ENCODE results near the gene U2AF1L4.
"Not testable (repeated sequence)": the region's sequence is repeated elsewhere in the genome, so short reads cannot be mapped to it uniquely, and the experiment has no call there.

U2AF1L4 gene

GRCh38 chr19:35780717-35781116, 35.5 kb upstream of the U2AF1L4 start:
- DNase-seq (ENCODE audit: low spot score) = no peak

GRCh38 chr19:35780058-35780457, 34.8 kb upstream of the U2AF1L4 start:
- DNase-seq (ENCODE audit: low spot score) = no peak

- no peak for DNase-seq (ENCODE audit: low spot score)
These were observed 33.8 kb upstream of the U2AF1L4 start for GRCh38 chr19:35779033-35779432.

GRCh38 chr19:35777961-35778360, 32.7 kb upstream of the U2AF1L4 start:
- no peak for DNase-seq (ENCODE audit: low spot score)

- no peak for DNase-seq (ENCODE audit: low spot score)
These were observed 32.0 kb upstream of the U2AF1L4 start for GRCh38 chr19:35777086-35777841.

GRCh38 chr19:35776102-35776788, 31.0 kb upstream of the U2AF1L4 start:
- no peak for DNase-seq (ENCODE audit: low spot score)

- peak; percentile 99 for DNase-seq (ENCODE audit: low spot score)
These were observed 30.3 kb upstream of the U2AF1L4 start, which contains the start of gene ARHGAP33 for GRCh38 chr19:35775298-35776101. Gene ARHGAP33, plus strand, starts transcription at chr19:35775564. Its CDS starts 95 bp downstream, at chr19:35775659.

- no peak for DNase-seq (ENCODE audit: low spot score)
These were observed 29.8 kb upstream of the U2AF1L4 start for GRCh38 chr19:35775046-35775297.

- no peak for DNase-seq (ENCODE audit: low spot score)
These were observed 29.2 kb upstream of the U2AF1L4 start for GRCh38 chr19:35774274-35775045.

GRCh38 chr19:35773020-35773806, 28.0 kb upstream of the U2AF1L4 start:
- DNase-seq (ENCODE audit: low spot score) = no peak

GRCh38 chr19:35772362-35772761, 27.1 kb upstream of the U2AF1L4 start:
- DNase-seq (ENCODE audit: low spot score) = not testable (repeated sequence)

GRCh38 chr19:35768082-35768421, 22.8 kb upstream of the U2AF1L4 start:
- peak; percentile 4 for DNase-seq (ENCODE audit: low spot score)

- peak; percentile 7 for DNase-seq (ENCODE audit: low spot score)
These were observed 22.3 kb upstream of the U2AF1L4 start for GRCh38 chr19:35767288-35768081.

GRCh38 chr19:35766571-35767104, 21.4 kb upstream of the U2AF1L4 start:
- no peak for DNase-seq (ENCODE audit: low spot score)

GRCh38 chr19:35764432-35765315, 19.5 kb upstream of the U2AF1L4 start:
- no peak for DNase-seq (ENCODE audit: low spot score)

- DNase-seq (ENCODE audit: low spot score) = no peak
These were observed 15.6 kb upstream of the U2AF1L4 start for GRCh38 chr19:35760711-35761349.

GRCh38 chr19:35759697-35760096, 14.5 kb upstream of the U2AF1L4 start:
- DNase-seq (ENCODE audit: low spot score) = peak; percentile 2

- peak; percentile 97 for DNase-seq (ENCODE audit: low spot score)
These were observed 12.8 kb upstream of the U2AF1L4 start, which contains the start of gene PROSER3 for GRCh38 chr19:35757749-35758608. Gene PROSER3, plus strand, starts transcription at chr19:35758176. Its CDS starts 40 bp downstream, at chr19:35758216.
